ENCODE results near the gene DALRD3. TPM values are rescaled to one million over a fixed set of nuclear protein-coding genes. Genes with fewer than 3 reads are reported as not detected.
A peak's percentile ranks its signal among the peaks of the same experiment; 100 is the strongest.

Gene DALRD3
- total and polyA plus RNA-seq, 2 donors (not counting 1 experiment from before 2014, with no cell fraction given), result 57.2 to 82.6 TPM

DNA sequence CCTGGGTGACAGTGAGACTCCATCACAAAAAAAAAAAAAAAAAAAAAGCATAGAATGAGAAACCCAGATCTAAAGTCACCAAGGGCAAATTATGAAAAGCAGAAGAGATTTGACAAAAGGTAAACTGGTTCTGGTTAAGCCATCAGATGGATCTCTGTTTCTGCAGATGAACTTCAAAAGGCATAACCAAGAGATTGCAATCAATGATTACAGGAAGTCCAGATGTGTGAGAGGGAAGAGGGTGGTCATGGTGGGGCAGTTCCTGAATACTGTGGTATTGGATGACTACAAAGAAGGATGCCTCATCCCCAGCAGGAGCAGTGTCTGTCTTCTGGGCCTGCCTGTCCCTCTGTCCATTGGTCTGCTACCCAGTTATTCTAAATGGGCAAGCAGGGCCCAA, 24.5 kb downstream of the DALRD3 start:
- Mint-ChIP-seq H3K27ac (peak overlapping the region; percentile 10), H3K27me3 (no peaks in the 10 kb centered on the region), H3K4me3 (no peak overlapping the region), H3K9me3 (ENCODE audit: insufficient read depth) (no peaks in the 10 kb centered on the region), H3K4me1 (peaks cover 25% of the 10 kb centered on the region)
- Histone ChIP-seq H2AFZ (ENCODE audit: insufficient read depth, low read depth, low read length, poor library complexity, severe bottlenecking) (no peak overlapping the region), H3K4me2 (replicated peaks; ENCODE audit: low read depth, low read length, poor library complexity, severe bottlenecking) (no peak overlapping the region), H3K36me3 (replicated peaks in 1 of 2; ENCODE audit: control extremely low read depth in 1 of 2, control insufficient read depth in 1 of 2, extremely low read depth in 1 of 2, insufficient read depth in 2 of 2, low read length in 1 of 2) (peaks cover 0 to 8% of the 10 kb centered on the region in 2 experiments), H3K4me1 (ENCODE audit: control insufficient read depth in 2 of 2, insufficient read depth in 2 of 2, low read length in 2 of 2) (peaks cover 18 to 21% of the 10 kb centered on the region in 2 donors), H3K9ac (ENCODE audit: low read length) (no peak overlapping the region), H3K9me3 (ENCODE audit: control extremely low read depth in 1 of 3, control insufficient read depth in 2 of 3, insufficient read depth in 1 of 3, low read length in 2 of 3) (no peaks in the 10 kb centered on the region), H3K27ac (ENCODE audit: low read length in 2 of 2) (peak overlapping the region in 1 of 2 donors; percentile 9), H3K79me2 (ENCODE audit: control insufficient read depth, insufficient read depth, low read length) (peaks cover 11% of the 10 kb centered on the region), H3K4me3 (ENCODE audit: control extremely low read depth in 1 of 5, extremely low read depth in 1 of 5, insufficient read depth in 1 of 5, low read depth in 2 of 5, low read length in 4 of 5) (no peak overlapping the region), H4K20me1 (ENCODE audit: control insufficient read depth, insufficient read depth, low read length, poor library complexity, severe bottlenecking) (no peaks in the 10 kb centered on the region), H3K27me3 (replicated peaks in 1 of 4; ENCODE audit: control extremely low read depth in 1 of 4, control insufficient read depth in 3 of 4, insufficient read depth in 4 of 4, low read length in 3 of 4) (no peaks in the 10 kb centered on the region)
- ATAC-seq (ENCODE audit: low read depth) (no peak), DNase-seq (no peak)
- POLR2A ChIA-PET, result no interaction called here
- CTCF ChIA-PET, result interaction anchor here (0.6 kb wide), 1 partner anchor 212 kb away, joined by 5 read pairs; no protein-coding TSS in a partner anchor
- intact Hi-C loops (cut with micrococcal nuclease), result no loop called here
- TF ChIP-seq, protein P1, sequence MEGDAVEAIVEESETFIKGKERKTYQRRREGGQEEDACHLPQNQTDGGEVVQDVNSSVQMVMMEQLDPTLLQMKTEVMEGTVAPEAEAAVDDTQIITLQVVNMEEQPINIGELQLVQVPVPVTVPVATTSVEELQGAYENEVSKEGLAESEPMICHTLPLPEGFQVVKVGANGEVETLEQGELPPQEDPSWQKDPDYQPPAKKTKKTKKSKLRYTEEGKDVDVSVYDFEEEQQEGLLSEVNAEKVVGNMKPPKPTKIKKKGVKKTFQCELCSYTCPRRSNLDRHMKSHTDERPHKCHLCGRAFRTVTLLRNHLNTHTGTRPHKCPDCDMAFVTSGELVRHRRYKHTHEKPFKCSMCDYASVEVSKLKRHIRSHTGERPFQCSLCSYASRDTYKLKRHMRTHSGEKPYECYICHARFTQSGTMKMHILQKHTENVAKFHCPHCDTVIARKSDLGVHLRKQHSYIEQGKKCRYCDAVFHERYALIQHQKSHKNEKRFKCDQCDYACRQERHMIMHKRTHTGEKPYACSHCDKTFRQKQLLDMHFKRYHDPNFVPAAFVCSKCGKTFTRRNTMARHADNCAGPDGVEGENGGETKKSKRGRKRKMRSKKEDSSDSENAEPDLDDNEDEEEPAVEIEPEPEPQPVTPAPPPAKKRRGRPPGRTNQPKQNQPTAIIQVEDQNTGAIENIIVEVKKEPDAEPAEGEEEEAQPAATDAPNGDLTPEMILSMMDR (IDR thresholded peaks at IDR 0.05), result no peak
- TF ChIP-seq EZH2 (IDR thresholded peaks at IDR 0.05; ENCODE audit: borderline replicate concordance, insufficient read depth, low read depth, low read length, poor library complexity, severe bottlenecking), result no peak

DNA sequence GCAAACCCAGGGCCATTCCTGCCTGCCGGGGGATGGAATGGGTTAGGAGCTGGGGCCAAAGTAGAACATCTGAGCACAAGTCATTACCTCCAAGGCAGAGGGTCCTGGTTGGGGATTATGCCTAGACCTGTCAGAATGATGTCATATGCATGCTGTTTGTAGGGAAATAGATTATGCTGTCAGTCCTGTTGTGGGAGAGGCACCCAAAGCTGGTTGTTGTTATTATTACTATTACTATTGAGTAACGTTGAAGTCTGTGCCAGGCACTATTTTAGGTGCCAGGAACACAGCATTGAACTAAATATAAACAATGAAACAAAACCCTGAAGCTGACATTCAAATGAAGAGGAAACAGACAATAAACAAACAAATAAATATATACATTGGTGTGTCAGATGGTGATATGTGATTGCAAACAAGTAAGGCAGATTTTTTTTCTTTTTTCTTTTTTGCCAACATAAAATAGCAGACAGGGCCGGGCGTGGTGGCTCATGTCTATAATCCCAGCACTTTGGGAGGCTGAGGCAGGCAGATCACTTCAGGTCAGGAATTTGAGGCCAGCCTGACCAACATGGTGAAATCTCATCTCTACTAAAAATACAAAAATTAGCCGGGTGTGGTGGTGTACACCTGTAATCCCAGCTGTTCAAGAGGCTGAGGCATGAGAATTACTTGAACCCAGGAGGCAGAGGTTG, 26.4 kb downstream of the DALRD3 start:
- Mint-ChIP-seq H3K9me3 (ENCODE audit: insufficient read depth) (no peaks in the 10 kb centered on the region), H3K4me3 (peak overlapping the region; percentile 92), H3K27ac (no peak overlapping the region), H3K4me1 (peaks cover 28% of the 10 kb centered on the region), H3K27me3 (no peaks in the 10 kb centered on the region)
- no peak overlapping the region for H2AFZ ChIP-seq (ENCODE audit: insufficient read depth, low read depth, low read length, poor library complexity, severe bottlenecking)
- ATAC-seq (ENCODE audit: low read depth) (no peak), DNase-seq (no peak)
- H3K9ac ChIP-seq (ENCODE audit: low read length), result no peak overlapping the region
- no peaks in the 10 kb centered on the region for H3K9me3 ChIP-seq (ENCODE audit: control extremely low read depth in 1 of 3, control insufficient read depth in 2 of 3, insufficient read depth in 1 of 3, low read length in 2 of 3)
- no peaks in the 10 kb centered on the region for H4K20me1 ChIP-seq (ENCODE audit: control insufficient read depth, insufficient read depth, low read length, poor library complexity, severe bottlenecking)
- 100% methylated on average over 1 of the region's 5 CpGs for whole genome bisulfite sequencing (ENCODE audit: insufficient coverage)
- intact Hi-C loops (cut with micrococcal nuclease), result no loop called here
- H3K4me3 ChIP-seq (ENCODE audit: control extremely low read depth in 1 of 5, extremely low read depth in 1 of 5, insufficient read depth in 1 of 5, low read depth in 2 of 5, low read length in 4 of 5), result no peak overlapping the region
- no peaks in the 10 kb centered on the region for H3K27me3 ChIP-seq (replicated peaks in 1 of 4; ENCODE audit: control extremely low read depth in 1 of 4, control insufficient read depth in 3 of 4, insufficient read depth in 4 of 4, low read length in 3 of 4)
- CTCF ChIA-PET, result interaction anchor here (0.6 to 5.5 kb wide), 6 partner anchors 14 to 376 kb away, joined by 3 to 73 read pairs (median 6); partner anchors contain the start of genes IMPDH2 and WDR6
- H3K4me1 ChIP-seq (ENCODE audit: control insufficient read depth in 2 of 2, insufficient read depth in 2 of 2, low read length in 2 of 2), result peaks cover 18 to 21% of the 10 kb centered on the region in 2 donors
- H3K4me2 ChIP-seq (replicated peaks; ENCODE audit: low read depth, low read length, poor library complexity, severe bottlenecking), result no peak overlapping the region
- peak overlapping the region in 1 of 2 donors; percentile 66 for H3K27ac ChIP-seq (ENCODE audit: low read length in 2 of 2)
- H3K36me3 ChIP-seq (replicated peaks in 1 of 2; ENCODE audit: control extremely low read depth in 1 of 2, control insufficient read depth in 1 of 2, extremely low read depth in 1 of 2, insufficient read depth in 2 of 2, low read length in 1 of 2), result peaks cover 0 to 8% of the 10 kb centered on the region in 2 experiments
- no peak for TF ChIP-seq EZH2 (IDR thresholded peaks at IDR 0.05; ENCODE audit: borderline replicate concordance, insufficient read depth, low read depth, low read length, poor library complexity, severe bottlenecking)
- TF ChIP-seq, protein P1 (IDR thresholded peaks at IDR 0.05), result no peak
- POLR2A ChIA-PET, result interaction anchor here (0.7 to 1.5 kb wide), 4 partner anchors 15 to 103 kb away, joined by 3 to 9 read pairs (median 4); partner anchors contain the start of genes NDUFAF3 and WDR6
- peaks cover 11% of the 10 kb centered on the region for H3K79me2 ChIP-seq (ENCODE audit: control insufficient read depth, insufficient read depth, low read length)
